ENCODE data around the gene GTSE1.
A peak's percentile ranks its signal among the peaks of the same experiment; 100 is the strongest.
"Not testable (repeated sequence)": the region's sequence is repeated elsewhere in the genome, so short reads cannot be mapped to it uniquely, and the experiment has no call there.

The GTSE1 gene

GRCh38 chr22:46251816-46252380 lies 44.8 kb upstream of the GTSE1 start:
- DNase-seq (ENCODE audit: low read depth), result no peak
- no peak overlapping the region for H3K4me3 ChIP-seq (ENCODE audit: low read length)
- TF ChIP-seq CTCF (IDR thresholded peaks at IDR 0.05; ENCODE audit: insufficient read depth, low read depth, low read length, missing control alignments), result no peak

GRCh38 chr22:46256358-46256958 lies 40.2 kb upstream of the GTSE1 start:
- peak; percentile 64 for DNase-seq (ENCODE audit: low read depth)
- H3K4me3 ChIP-seq (ENCODE audit: low read length), result no peak overlapping the region
- TF ChIP-seq CTCF (IDR thresholded peaks at IDR 0.05; ENCODE audit: insufficient read depth, low read depth, low read length, missing control alignments), result no peak

GRCh38 chr22:46259374-46259773 lies 37.3 kb upstream of the GTSE1 start:
- DNase-seq (ENCODE audit: low read depth), result no peak

GRCh38 chr22:46260038-46260437 lies 36.6 kb upstream of the GTSE1 start:
- DNase-seq (ENCODE audit: low read depth), result no peak
- no peak overlapping the region for H3K4me3 ChIP-seq (ENCODE audit: low read length)
- no peak for TF ChIP-seq CTCF (IDR thresholded peaks at IDR 0.05; ENCODE audit: insufficient read depth, low read depth, low read length, missing control alignments)

More at GRCh38 chr22:46259374-46259773, 37.3 kb upstream of the GTSE1 start:
- TF ChIP-seq CTCF (IDR thresholded peaks at IDR 0.05; ENCODE audit: insufficient read depth, low read depth, low read length, missing control alignments), result no peak
- no peak overlapping the region for H3K4me3 ChIP-seq (ENCODE audit: low read length)

- no peak for TF ChIP-seq CTCF (IDR thresholded peaks at IDR 0.05; ENCODE audit: insufficient read depth, low read depth, low read length, missing control alignments)
- H3K4me3 ChIP-seq (ENCODE audit: low read length), result no peak overlapping the region
- DNase-seq (ENCODE audit: low read depth), result peak; percentile 58
Measured at GRCh38 chr22:46262449-46263215, 34.0 kb upstream of the GTSE1 start.

- no peak for DNase-seq (ENCODE audit: low read depth)
- TF ChIP-seq CTCF (IDR thresholded peaks at IDR 0.05; ENCODE audit: insufficient read depth, low read depth, low read length, missing control alignments), result no peak
- no peak within 1 kb of the TSS for H3K4me3 ChIP-seq (ENCODE audit: low read length)
Measured at GRCh38 chr22:46263216-46263590, 33.5 kb upstream of the GTSE1 start, which contains the start of gene PKDREJ. TSS of gene PKDREJ (minus strand) at chr22:46263343. CDS start at chr22:46263322, 21 bp downstream.

- not testable (repeated sequence) for DNase-seq (ENCODE audit: low read depth); H3K4me3 ChIP-seq (ENCODE audit: low read length)
Measured at GRCh38 chr22:46264520-46264919, 32.1 kb upstream of the GTSE1 start.

- DNase-seq (ENCODE audit: low read depth); H3K4me3 ChIP-seq (ENCODE audit: low read length): not testable (repeated sequence)
Measured at GRCh38 chr22:46265627-46266026, 31.0 kb upstream of the GTSE1 start.

All from epithelial cell of esophagus (primary cell).